PC-3 (cell line): ENCODE measurements around the gene LIN37. TPM values are rescaled to one million over a fixed set of nuclear protein-coding genes. Genes with fewer than 3 reads are reported as not detected.
A peak's percentile ranks its signal among the peaks of the same experiment; 100 is the strongest.

Experiments
- ATAC-seq: fragments of 200-7000 bp; cut with Tn5 transposase; 2 replicates; pipeline ENCODE4 v1.9.1; 2020; ENCODE audit warnings: mild to moderate bottlenecking, moderate library complexity
- BruUV-seq: library from RNA; stranded (reverse); fragments of 400-500 nt; replicated peaks from 2 replicates; lab custom pipeline; 2021; lab: Mats Ljungman, UMichigan
- CTCF ChIA-PET: fragments of 300-600 bp; sonication (Branson Sonifier 250); formaldehyde crosslinking; loops from one replicate; lab custom pipeline; 2022; ENCODE audit warnings: antibody characterized with exemption; lab: Charles Lee
- POLR2A ChIA-PET: fragments of 300-600 bp; sonication (Branson Sonifier 250); formaldehyde crosslinking; loops from one replicate; lab custom pipeline; 2022; ENCODE audit warnings: antibody characterized with exemption; ENCODE audit not compliant: unreplicated experiment; lab: Charles Lee
- DNase-seq: peaks from one replicate; pipeline ENCODE4 v3.0.0-alpha.2; 2015
- H2AFZ ChIP-seq: fragments of 300-600 bp; sonication (generic); 2 replicates; pipeline ENCODE4 v1.6.0; 2016; ENCODE audit warnings: antibody characterized with exemption, low read length
- H3F3A ChIP-seq: fragments of 300-600 bp; sonication (generic); one replicate; pipeline ENCODE4 v1.6.0; 2017; ENCODE audit warnings: antibody characterized with exemption, low read length, control low read depth, mild to moderate bottlenecking; ENCODE audit not compliant: unreplicated experiment
- H3K27ac ChIP-seq: fragments of 300-600 bp; sonication (generic); 2 replicates; pipeline ENCODE4 v1.5.1; 2016; ENCODE audit warnings: mild to moderate bottlenecking, low read length
- H3K27me3 ChIP-seq: fragments of 300-600 bp; sonication (generic); 2 replicates; pipeline ENCODE4 v1.6.1; 2016; ENCODE audit warnings: low read length, mixed read lengths
- H3K36me3 ChIP-seq: fragments of 300-600 bp; sonication (generic); 2 replicates; pipeline ENCODE4 v1.6.1; 2016; ENCODE audit warnings: low read depth, mixed run types, low read length, mixed read lengths
- H3K4me1 ChIP-seq: fragments of 300-600 bp; sonication (generic); 2 replicates; pipeline ENCODE4 v1.5.1; 2016; ENCODE audit warnings: low read length; ENCODE audit not compliant: insufficient read depth
- H3K4me2 ChIP-seq: fragments of 300-600 bp; sonication (generic); 2 replicates; pipeline ENCODE4 v1.6.0; 2016; ENCODE audit warnings: low read length
- H3K4me3 ChIP-seq: fragments of 300-600 bp; sonication (generic); 2 replicates; pipeline ENCODE4 v1.5.1; 2016; ENCODE audit warnings: mild to moderate bottlenecking, low read length, mixed read lengths
- H3K79me2 ChIP-seq: fragments of 300-600 bp; sonication (generic); 2 replicates; pipeline ENCODE4 v1.6.1; 2017; ENCODE audit warnings: low read length, mixed read lengths
- H3K9ac ChIP-seq: fragments of 300-600 bp; sonication (generic); 2 replicates; pipeline ENCODE4 v1.6.0; 2016; ENCODE audit warnings: mild to moderate bottlenecking, low read length
- H3K9me2 ChIP-seq: fragments of 300-600 bp; sonication (generic); replicated peaks from 2 replicates; pipeline ENCODE4 v1.6.1; 2016; ENCODE audit warnings: mixed run types, low read length, mixed read lengths
- H3K9me3 ChIP-seq: fragments of 300-600 bp; sonication (generic); 2 replicates; pipeline ENCODE4 v1.6.1; 2016; ENCODE audit warnings: low read length, mixed read lengths
- H4K20me1 ChIP-seq: fragments of 300-600 bp; sonication (generic); 2 replicates; pipeline ENCODE4 v1.6.1; 2016; ENCODE audit warnings: low read length, mixed read lengths
- EZH2 ChIP-seq: fragments of 300-600 bp; sonication (generic); IDR thresholded peaks from one replicate; pipeline ENCODE4 v1.6.1; 2017; ENCODE audit warnings: antibody characterized with exemption, mild to moderate bottlenecking, low read length; ENCODE audit not compliant: unreplicated experiment
- EZH2phosphoT487 ChIP-seq: fragments of 300-600 bp; sonication (generic); IDR thresholded peaks from 2 replicates; pipeline ENCODE4 v1.6.1; 2018; ENCODE audit warnings: mild to moderate bottlenecking, antibody characterized with exemption, low read length, borderline replicate concordance
- intact Hi-C: fragments of 100-400 bp; cut with micrococcal nuclease; formaldehyde crosslinking; loops from 2 replicates; pipeline ENCODE4 v1.9.0; 2023
- total RNA-seq: library from RNA; depleted of rRNA; stranded (reverse); fragments of >200 nt; gene quantifications from 2 replicates; pipeline ENCODE4 v1.2.3, GENCODE V29; 2014
- TF ChIP-seq, protein P1 (sequence below): fragments of 300-600 bp; sonication (generic); conservative IDR thresholded peaks from 2 replicates; pipeline ENCODE4 v1.5.1; 2017; ENCODE audit warnings: antibody characterized with exemption, low read depth, mild to moderate bottlenecking, low read length

Gene LIN37
- total RNA-seq, 1 experiment from 2014 or later: 8.2 TPM

- peak overlapping the region; percentile 85 for H3K9ac ChIP-seq
- H3K9me2 ChIP-seq: no peaks in the 10 kb centered on the region
- CTCF ChIA-PET: no interaction called here
- peak overlapping the region; percentile 97 for H3K4me2 ChIP-seq
- TF ChIP-seq EZH2: no peak
- TF ChIP-seq EZH2phosphoT487: no peak
- TF ChIP-seq, protein P1, sequence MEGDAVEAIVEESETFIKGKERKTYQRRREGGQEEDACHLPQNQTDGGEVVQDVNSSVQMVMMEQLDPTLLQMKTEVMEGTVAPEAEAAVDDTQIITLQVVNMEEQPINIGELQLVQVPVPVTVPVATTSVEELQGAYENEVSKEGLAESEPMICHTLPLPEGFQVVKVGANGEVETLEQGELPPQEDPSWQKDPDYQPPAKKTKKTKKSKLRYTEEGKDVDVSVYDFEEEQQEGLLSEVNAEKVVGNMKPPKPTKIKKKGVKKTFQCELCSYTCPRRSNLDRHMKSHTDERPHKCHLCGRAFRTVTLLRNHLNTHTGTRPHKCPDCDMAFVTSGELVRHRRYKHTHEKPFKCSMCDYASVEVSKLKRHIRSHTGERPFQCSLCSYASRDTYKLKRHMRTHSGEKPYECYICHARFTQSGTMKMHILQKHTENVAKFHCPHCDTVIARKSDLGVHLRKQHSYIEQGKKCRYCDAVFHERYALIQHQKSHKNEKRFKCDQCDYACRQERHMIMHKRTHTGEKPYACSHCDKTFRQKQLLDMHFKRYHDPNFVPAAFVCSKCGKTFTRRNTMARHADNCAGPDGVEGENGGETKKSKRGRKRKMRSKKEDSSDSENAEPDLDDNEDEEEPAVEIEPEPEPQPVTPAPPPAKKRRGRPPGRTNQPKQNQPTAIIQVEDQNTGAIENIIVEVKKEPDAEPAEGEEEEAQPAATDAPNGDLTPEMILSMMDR: peak; percentile 80
- intact Hi-C loops: loop anchor here (1.0 to 10.0 kb wide), 5 partner anchors 14 to 218 kb away; partner anchors contain the start of genes LRFN3, PSENEN, TMEM147 and U2AF1L4
- H3K27me3 ChIP-seq: no peaks in the 10 kb centered on the region
- DNase-seq (peak; percentile 77), ATAC-seq (peak; percentile 84)
- TSS peak; percentile 49 for BruUV-seq
- H3K4me3 ChIP-seq: peak overlapping the region; percentile 91
- no peaks in the 10 kb centered on the region; the same call in 1 of the 2 replicates for H3K36me3 ChIP-seq
- H2AFZ ChIP-seq: peak overlapping the region; percentile 97
- H3K9me3 ChIP-seq: no peaks in the 10 kb centered on the region
- H3F3A ChIP-seq: no peaks in the 10 kb centered on the region
- H3K79me2 ChIP-seq: peaks cover 33% of the 10 kb centered on the region
- H3K4me1 ChIP-seq: peaks cover 20% of the 10 kb centered on the region; the same call in 1 of the 2 replicates
- 0 out of 2 replicates have a peak, but pooled peaks cover 3% of the 10 kb centered on the region for H4K20me1 ChIP-seq
- POLR2A ChIA-PET: no interaction called here
- peak overlapping the region; percentile 50 for H3K27ac ChIP-seq
These were observed 31.3 kb upstream of the LIN37 start for GRCh38 chr19:35716801-35717664.

DNA sequence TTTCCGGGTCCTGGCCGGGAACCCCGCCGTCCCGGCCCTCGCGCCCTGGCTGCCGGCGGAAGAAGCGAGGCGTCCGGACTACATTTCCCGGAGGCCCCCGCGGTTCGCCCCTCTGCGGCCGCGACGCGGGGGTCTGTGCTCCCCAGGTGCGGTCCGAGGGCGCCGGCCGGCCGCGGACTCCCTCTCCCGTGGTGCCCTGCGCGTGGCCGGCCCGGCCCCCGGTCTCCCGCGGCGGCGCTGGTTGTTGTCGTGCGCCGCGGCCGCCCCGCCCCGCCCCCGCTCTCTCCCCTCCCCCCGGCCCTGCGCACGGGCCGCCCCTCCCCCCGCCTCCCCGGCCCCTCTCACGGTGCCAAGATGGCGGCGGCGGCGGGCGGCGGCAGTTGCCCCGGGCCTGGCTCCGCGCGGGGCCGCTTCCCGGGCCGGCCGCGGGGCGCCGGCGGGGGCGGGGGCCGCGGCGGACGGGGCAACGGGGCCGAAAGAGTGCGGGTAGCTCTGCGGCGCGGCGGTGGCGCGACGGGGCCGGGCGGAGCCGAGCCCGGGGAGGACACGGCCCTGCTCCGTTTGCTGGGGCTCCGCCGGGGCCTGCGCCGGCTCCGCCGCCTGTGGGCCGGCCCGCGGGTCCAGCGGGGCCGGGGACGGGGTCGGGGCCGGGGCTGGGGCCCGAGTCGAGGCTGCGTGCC lies 30.6 kb upstream of the LIN37 start, which contains the start of gene KMT2B:
KMT2B (plus strand) TSS at position 339 of the 680 bp plus-strand sequence; CDS start at position 355, 16 bp downstream.
- TF ChIP-seq EZH2phosphoT487: no peak
- TF ChIP-seq EZH2: no peak
- TF ChIP-seq, protein P1: no peak
- CTCF ChIA-PET: no interaction called here
- Histone ChIP-seq H3K27me3 (no peaks in the 10 kb centered on the region), H2AFZ (peak within 1 kb of the TSS; percentile 97), H3K9ac (peak within 1 kb of the TSS; percentile 87), H3K4me1 (peaks cover 20% of the 10 kb centered on the region; the same call in 1 of the 2 replicates), H3K9me3 (no peaks in the 10 kb centered on the region), H3K79me2 (peaks cover 33% of the 10 kb centered on the region), H3K4me2 (peak within 1 kb of the TSS; percentile 98), H3K9me2 (no peaks in the 10 kb centered on the region), H4K20me1 (0 out of 2 replicates have a peak, but pooled peaks cover 3% of the 10 kb centered on the region), H3F3A (no peaks in the 10 kb centered on the region), H3K27ac (peak within 1 kb of the TSS; percentile 50), H3K36me3 (no peaks in the 10 kb centered on the region; the same call in 1 of the 2 replicates), H3K4me3 (peak within 1 kb of the TSS; percentile 95)
- POLR2A ChIA-PET: no interaction called here
- peak; percentile 59 for ATAC-seq
- DNase-seq: peak; percentile 89
- BruUV-seq: no TSS peak
- intact Hi-C loops: loop anchor here (1.0 to 10.0 kb wide), 5 partner anchors 15 to 217 kb away; partner anchors contain the start of genes LRFN3, PSENEN, TMEM147 and U2AF1L4
